Neutrophil (primary cell): Measurements from ENCODE around the gene MTCL1.

Experiments
- H3K27ac ChIP-seq: fragments of 200-600 bp; sonication (generic); 2 replicates; pipeline ENCODE4 v1.5.1; 2016; ENCODE audit warnings: mild to moderate bottlenecking, moderate library complexity
- H3K27me3 ChIP-seq: fragments of 200-600 bp; sonication (generic); 2 replicates; pipeline ENCODE4 v1.6.0; 2016; ENCODE audit warnings: mild to moderate bottlenecking
- H3K36me3 ChIP-seq: fragments of 200-600 bp; sonication (generic); 2 replicates; pipeline ENCODE4 v1.5.1; 2017
- H3K4me1 ChIP-seq, 2 experiments: fragments of 200-600 bp in 1 of 2; sonication (generic) in 1 of 2; 1 replicate in 1 of 2; 2 replicates in 1 of 2; pipeline versions ENCODE4 v1.5.1 to v1.6.1; 2013 to 2016; ENCODE audit warnings: low read depth in 1 of 2, low read length in 1 of 2, mild to moderate bottlenecking in 1 of 2, moderate library complexity in 1 of 2; ENCODE audit not compliant: control insufficient read depth in 1 of 2, insufficient read depth in 1 of 2
- H3K4me3 ChIP-seq, 2 experiments: fragments of 200-600 bp in 1 of 2; sonication (generic) in 1 of 2; 1 replicate in 1 of 2; 2 replicates in 1 of 2; pipeline ENCODE4 v1.5.1; 2013 to 2016; ENCODE audit warnings: low read depth in 1 of 2, low read length in 1 of 2, mild to moderate bottlenecking in 1 of 2, moderate library complexity in 1 of 2
- H3K9me3 ChIP-seq: fragments of 200-600 bp; sonication (generic); 2 replicates; pipeline ENCODE4 v1.5.1; 2016
- CTCF ChIP-seq: fragments of 200-600 bp; sonication (generic); IDR thresholded peaks from 2 replicates; pipeline ENCODE4 v1.5.1; 2016; ENCODE audit warnings: antibody characterized with exemption

MTCL1 gene

GRCh38 chr18:8809514-8809913, 104.2 kb downstream of the MTCL1 start:
- Histone ChIP-seq H3K27me3 (no peaks in the 10 kb centered on the region), H3K9me3 (no peaks in the 10 kb centered on the region), H3K4me1 (no peaks in the 10 kb centered on the region), H3K27ac (no peak overlapping the region), H3K36me3 (no peaks in the 10 kb centered on the region), H3K4me3 (no peak overlapping the region)
- TF ChIP-seq CTCF: no peak

GRCh38 chr18:8810157-8810556, 104.8 kb downstream of the MTCL1 start:
- no peak for TF ChIP-seq CTCF
- H3K27ac ChIP-seq: no peak overlapping the region
- no peaks in the 10 kb centered on the region for H3K36me3 ChIP-seq
- no peaks in the 10 kb centered on the region for H3K4me1 ChIP-seq
- H3K9me3 ChIP-seq: no peaks in the 10 kb centered on the region
- no peaks in the 10 kb centered on the region for H3K27me3 ChIP-seq
- no peak overlapping the region for H3K4me3 ChIP-seq

- Histone ChIP-seq H3K27ac (no peak overlapping the region), H3K9me3 (no peaks in the 10 kb centered on the region), H3K4me3 (no peak overlapping the region), H3K36me3 (no peaks in the 10 kb centered on the region), H3K4me1 (no peaks in the 10 kb centered on the region), H3K27me3 (no peaks in the 10 kb centered on the region)
- TF ChIP-seq CTCF: no peak
Measured at GRCh38 chr18:8811115-8811514, 105.8 kb downstream of the MTCL1 start.

GRCh38 chr18:8812631-8813030, 107.3 kb downstream of the MTCL1 start:
- Histone ChIP-seq H3K27me3 (no peaks in the 10 kb centered on the region), H3K36me3 (no peaks in the 10 kb centered on the region), H3K4me3 (no peak overlapping the region), H3K27ac (no peak overlapping the region), H3K9me3 (no peaks in the 10 kb centered on the region), H3K4me1 (no peaks in the 10 kb centered on the region)
- TF ChIP-seq CTCF: no peak

GRCh38 chr18:8813611-8814010, 108.3 kb downstream of the MTCL1 start:
- Histone ChIP-seq H3K9me3 (no peaks in the 10 kb centered on the region), H3K4me1 (no peaks in the 10 kb centered on the region), H3K27ac (no peak overlapping the region), H3K27me3 (no peaks in the 10 kb centered on the region), H3K4me3 (no peak overlapping the region), H3K36me3 (no peaks in the 10 kb centered on the region)
- TF ChIP-seq CTCF: no peak

GRCh38 chr18:8814206-8814605, 108.8 kb downstream of the MTCL1 start:
- no peaks in the 10 kb centered on the region for H3K36me3 ChIP-seq
- H3K27ac ChIP-seq: no peak overlapping the region
- no peak for TF ChIP-seq CTCF
- H3K4me1 ChIP-seq: no peaks in the 10 kb centered on the region
- no peak overlapping the region for H3K4me3 ChIP-seq
- H3K27me3 ChIP-seq: no peaks in the 10 kb centered on the region
- no peaks in the 10 kb centered on the region for H3K9me3 ChIP-seq
